WTC11 (cell line): ENCODE data around the gene TMEM94. TPM values are rescaled to one million over a fixed set of nuclear protein-coding genes. Genes with fewer than 3 reads are reported as not detected.

Experiments used
- ATAC-seq: fragments of 200-7000 bp; cut with Tn5 transposase; 2 replicates; pipeline ENCODE4 v1.10.0; 2021; ENCODE audit warnings: mild to moderate bottlenecking, moderate library complexity
- CTCF ChIA-PET: fragments of 300-600 bp; sonication (Branson Sonifier 250); formaldehyde crosslinking; loops from one replicate; lab custom pipeline; 2021; ENCODE audit warnings: antibody characterized with exemption; lab: Charles Lee
- POLR2A ChIA-PET: fragments of 350-600 bp; sonication (Branson Sonifier 250); formaldehyde crosslinking; loops from one replicate; lab custom pipeline; 2021; ENCODE audit warnings: antibody characterized with exemption; lab: Charles Lee
- DNase-seq: peaks from one replicate; pipeline ENCODE4 v3.0.0; 2021; ENCODE audit warnings: low spot score
- H3K27ac Mint-ChIP-seq: 2 replicates; pipeline ENCODE4 v1.8.0; 2021; ENCODE audit warnings: mixed read lengths
- H3K27me3 Mint-ChIP-seq: 2 replicates; pipeline ENCODE4 v1.8.0; 2021; ENCODE audit warnings: low read depth, mild to moderate bottlenecking, moderate library complexity, mixed read lengths
- H3K36me3 Mint-ChIP-seq: 2 replicates; pipeline ENCODE4 v1.8.0; 2021; ENCODE audit warnings: mixed read lengths
- H3K4me1 Mint-ChIP-seq: 2 replicates; pipeline ENCODE4 v1.8.0; 2022; ENCODE audit warnings: mixed read lengths
- H3K4me3 Mint-ChIP-seq: 2 replicates; pipeline ENCODE4 v1.8.0; 2021; ENCODE audit warnings: mild to moderate bottlenecking, moderate library complexity, mixed read lengths
- H3K9me3 Mint-ChIP-seq: 2 replicates; pipeline ENCODE4 v1.8.0; 2021; ENCODE audit warnings: mixed read lengths
- CREM ChIP-seq: sonication (generic); formaldehyde crosslinking; IDR thresholded peaks from 2 replicates; pipeline ENCODE4 v1.8.1; 2022; ENCODE audit warnings: mild to moderate bottlenecking, missing genetic modification reagents, moderate library complexity
- ESRRA ChIP-seq: sonication (generic); formaldehyde crosslinking; IDR thresholded peaks from 2 replicates; pipeline ENCODE4 v1.8.1; 2022; ENCODE audit warnings: mild to moderate bottlenecking, missing genetic modification reagents, borderline replicate concordance
- FOXP1 ChIP-seq: sonication (generic); formaldehyde crosslinking; IDR thresholded peaks from 2 replicates; pipeline ENCODE4 v1.8.0; 2022; ENCODE audit warnings: missing genetic modification reagents, mild to moderate bottlenecking, moderate library complexity, borderline replicate concordance
- GABPB1 ChIP-seq: sonication (generic); formaldehyde crosslinking; IDR thresholded peaks from 2 replicates; pipeline ENCODE4 v1.8.1; 2023; ENCODE audit warnings: mild to moderate bottlenecking, missing genetic modification reagents
- GTF2I ChIP-seq: fragments of 250-450 bp; sonication (Bioruptor Pico); conservative IDR thresholded peaks from 2 replicates; pipeline ENCODE4 v1.4.0; 2021; ENCODE audit warnings: mild to moderate bottlenecking
- JUN ChIP-seq: sonication (generic); formaldehyde crosslinking; IDR thresholded peaks from 2 replicates; pipeline ENCODE4 v1.8.0; 2023; ENCODE audit warnings: mild to moderate bottlenecking, missing genetic modification reagents
- TEAD1 ChIP-seq: sonication (generic); formaldehyde crosslinking; IDR thresholded peaks from 2 replicates; pipeline ENCODE4 v1.8.0; 2022; ENCODE audit warnings: mild to moderate bottlenecking, missing genetic modification reagents
- ZNF263 ChIP-seq: sonication (generic); formaldehyde crosslinking; IDR thresholded peaks from 2 replicates; pipeline ENCODE4 v1.8.1; 2022; ENCODE audit warnings: low read depth, mild to moderate bottlenecking, moderate library complexity, missing genetic modification reagents
- ZNF396 ChIP-seq: fragments of 250-450 bp; sonication (Bioruptor Pico); IDR thresholded peaks from 2 replicates; pipeline ENCODE4 v1.8.0; 2021; ENCODE audit warnings: mild to moderate bottlenecking, moderate library complexity, borderline replicate concordance
- ZNF416 ChIP-seq: fragments of 250-450 bp; sonication (Bioruptor Pico); IDR thresholded peaks from 2 replicates; pipeline ENCODE4 v1.9.0; 2021; ENCODE audit warnings: mild to moderate bottlenecking, inconsistent platforms
- ZNF423 ChIP-seq: fragments of 250-450 bp; sonication (Bioruptor Pico); IDR thresholded peaks from 2 replicates; pipeline ENCODE4 v2.1.2; 2022; ENCODE audit warnings: mild to moderate bottlenecking, moderate library complexity
- total RNA-seq: library from RNA; stranded (reverse); gene quantifications from 3 replicates; pipeline ENCODE4 v1.2.3, GENCODE V29; 2021
- TF ChIP-seq, protein P1 (sequence below): sonication (generic); formaldehyde crosslinking; IDR thresholded peaks from 2 replicates; pipeline ENCODE4 v1.8.0; 2022; ENCODE audit warnings: missing genetic modification reagents
- TF ChIP-seq, protein P2 (sequence below): sonication (generic); formaldehyde crosslinking; IDR thresholded peaks from 2 replicates; pipeline ENCODE4 v1.8.1; 2023; ENCODE audit warnings: mild to moderate bottlenecking, missing genetic modification reagents
- TF ChIP-seq, protein P3 (sequence below): fragments of 250-450 bp; sonication (Bioruptor Pico); IDR thresholded peaks from 2 replicates; pipeline ENCODE4 v1.9.0; 2021; ENCODE audit warnings: mild to moderate bottlenecking
- TF ChIP-seq, protein P4 (sequence below): sonication (generic); formaldehyde crosslinking; IDR thresholded peaks from 2 replicates; pipeline ENCODE4 v1.8.0; 2022; ENCODE audit warnings: mild to moderate bottlenecking, missing genetic modification reagents
- TF ChIP-seq, protein P5 (sequence below): sonication (generic); formaldehyde crosslinking; IDR thresholded peaks from 2 replicates; pipeline ENCODE4 v1.8.0; 2022; ENCODE audit warnings: mild to moderate bottlenecking, missing genetic modification reagents
- TF ChIP-seq, protein P6 (sequence below): sonication (generic); formaldehyde crosslinking; IDR thresholded peaks from 2 replicates; pipeline ENCODE4 v1.8.1; 2023; ENCODE audit warnings: mild to moderate bottlenecking, missing genetic modification reagents, moderate library complexity
- TF ChIP-seq, protein P7 (sequence below): fragments of 250-450 bp; sonication (Bioruptor Pico); IDR thresholded peaks from 2 replicates; pipeline ENCODE4 v2.1.2; 2022; ENCODE audit warnings: mild to moderate bottlenecking, moderate library complexity
- TF ChIP-seq, protein P8 (sequence below): sonication (generic); formaldehyde crosslinking; IDR thresholded peaks from 2 replicates; pipeline ENCODE4 v1.8.0; 2023; ENCODE audit warnings: mild to moderate bottlenecking, missing genetic modification reagents
- TF ChIP-seq, protein P9 (sequence below): sonication (generic); formaldehyde crosslinking; IDR thresholded peaks from 2 replicates; pipeline ENCODE4 v1.8.0; 2022; ENCODE audit warnings: mild to moderate bottlenecking, missing genetic modification reagents

Gene TMEM94
- total RNA-seq, 1 experiment from 2014 or later = 76.9 TPM

DNA sequence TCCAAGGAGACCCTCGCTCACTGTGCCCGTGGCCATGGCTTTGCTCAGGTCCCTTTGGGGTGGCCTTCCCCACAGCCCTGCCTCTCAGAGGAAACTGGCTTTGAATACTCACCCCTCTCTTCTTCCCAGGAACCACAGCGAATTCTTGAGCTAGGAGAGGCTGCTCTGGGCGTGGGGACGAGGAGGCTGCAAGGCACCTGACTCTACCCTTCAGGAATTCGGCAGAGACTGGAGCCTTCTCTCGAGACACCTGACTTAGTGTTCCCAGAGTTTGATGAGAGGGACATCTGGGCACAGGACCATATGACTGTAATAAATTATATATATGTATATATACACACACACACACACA lies 75.3 kb downstream of the TMEM94 start:
- DNase-seq (no peak), ATAC-seq (no peak)
- CTCF ChIA-PET = interaction anchor here (0.5 to 1.1 kb wide), 5 partner anchors 57 to 319 kb away, joined by 3 to 6 read pairs (median 3); partner anchors contain the start of gene SMIM5
- TF ChIP-seq GABPB1 (no peak), GTF2I (CRISPR knock-in tag) (no peak)
- TF ChIP-seq, protein P1, sequence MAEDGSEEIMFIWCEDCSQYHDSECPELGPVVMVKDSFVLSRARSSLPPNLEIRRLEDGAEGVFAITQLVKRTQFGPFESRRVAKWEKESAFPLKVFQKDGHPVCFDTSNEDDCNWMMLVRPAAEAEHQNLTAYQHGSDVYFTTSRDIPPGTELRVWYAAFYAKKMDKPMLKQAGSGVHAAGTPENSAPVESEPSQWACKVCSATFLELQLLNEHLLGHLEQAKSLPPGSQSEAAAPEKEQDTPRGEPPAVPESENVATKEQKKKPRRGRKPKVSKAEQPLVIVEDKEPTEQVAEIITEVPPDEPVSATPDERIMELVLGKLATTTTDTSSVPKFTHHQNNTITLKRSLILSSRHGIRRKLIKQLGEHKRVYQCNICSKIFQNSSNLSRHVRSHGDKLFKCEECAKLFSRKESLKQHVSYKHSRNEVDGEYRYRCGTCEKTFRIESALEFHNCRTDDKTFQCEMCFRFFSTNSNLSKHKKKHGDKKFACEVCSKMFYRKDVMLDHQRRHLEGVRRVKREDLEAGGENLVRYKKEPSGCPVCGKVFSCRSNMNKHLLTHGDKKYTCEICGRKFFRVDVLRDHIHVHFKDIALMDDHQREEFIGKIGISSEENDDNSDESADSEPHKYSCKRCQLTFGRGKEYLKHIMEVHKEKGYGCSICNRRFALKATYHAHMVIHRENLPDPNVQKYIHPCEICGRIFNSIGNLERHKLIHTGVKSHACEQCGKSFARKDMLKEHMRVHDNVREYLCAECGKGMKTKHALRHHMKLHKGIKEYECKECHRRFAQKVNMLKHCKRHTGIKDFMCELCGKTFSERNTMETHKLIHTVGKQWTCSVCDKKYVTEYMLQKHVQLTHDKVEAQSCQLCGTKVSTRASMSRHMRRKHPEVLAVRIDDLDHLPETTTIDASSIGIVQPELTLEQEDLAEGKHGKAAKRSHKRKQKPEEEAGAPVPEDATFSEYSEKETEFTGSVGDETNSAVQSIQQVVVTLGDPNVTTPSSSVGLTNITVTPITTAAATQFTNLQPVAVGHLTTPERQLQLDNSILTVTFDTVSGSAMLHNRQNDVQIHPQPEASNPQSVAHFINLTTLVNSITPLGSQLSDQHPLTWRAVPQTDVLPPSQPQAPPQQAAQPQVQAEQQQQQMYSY (CRISPR knock-in tag) = no peak
- no peak overlapping the region for H3K4me3 Mint-ChIP-seq
- H3K36me3 Mint-ChIP-seq = peaks cover 8% of the 10 kb centered on the region
- peaks cover 13% of the 10 kb centered on the region for H3K4me1 Mint-ChIP-seq
- H3K27ac Mint-ChIP-seq = no peak overlapping the region
- H3K9me3 Mint-ChIP-seq = no peaks in the 10 kb centered on the region
- POLR2A ChIA-PET = no interaction called here
- no peaks in the 10 kb centered on the region for H3K27me3 Mint-ChIP-seq

DNA sequence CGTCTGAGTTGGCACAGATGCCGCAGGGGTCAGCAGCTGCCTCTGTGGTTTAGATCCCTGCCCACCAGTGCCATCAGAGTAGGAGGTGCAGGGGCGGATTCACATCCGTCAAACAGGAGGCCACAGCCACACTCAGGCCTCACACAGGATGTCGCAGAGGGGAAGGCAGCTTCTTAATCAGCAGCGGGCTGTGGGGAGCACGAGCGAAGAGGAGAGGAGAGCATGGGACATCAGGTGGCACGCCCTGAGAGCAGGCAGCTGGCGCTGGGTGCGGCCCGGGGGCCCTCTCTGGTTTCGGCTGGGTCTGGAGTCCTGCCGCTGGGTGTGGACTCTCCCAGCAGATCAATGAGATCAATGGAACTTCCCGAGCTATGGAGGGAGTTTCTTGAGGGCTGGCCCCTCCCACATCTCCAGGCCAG lies 78.7 kb downstream of the TMEM94 start:
- peak overlapping the region; percentile 33; the same call in 1 of the 2 replicates for H3K27ac Mint-ChIP-seq
- CTCF ChIA-PET = interaction anchor here (0.7 to 1.6 kb wide), 7 partner anchors 8 to 99 kb away, joined by 3 to 6 read pairs (median 3); partner anchors contain the start of gene TSEN54
- peak; percentile 36 for ATAC-seq
- H3K4me3 Mint-ChIP-seq = no peak overlapping the region
- peaks cover 8% of the 10 kb centered on the region for H3K36me3 Mint-ChIP-seq
- H3K9me3 Mint-ChIP-seq = no peaks in the 10 kb centered on the region
- DNase-seq = no peak
- no peaks in the 10 kb centered on the region for H3K27me3 Mint-ChIP-seq
- POLR2A ChIA-PET = no interaction called here
- peaks cover 7% of the 10 kb centered on the region; the same call in 1 of the 2 replicates for H3K4me1 Mint-ChIP-seq
- TF ChIP-seq, protein P2, sequence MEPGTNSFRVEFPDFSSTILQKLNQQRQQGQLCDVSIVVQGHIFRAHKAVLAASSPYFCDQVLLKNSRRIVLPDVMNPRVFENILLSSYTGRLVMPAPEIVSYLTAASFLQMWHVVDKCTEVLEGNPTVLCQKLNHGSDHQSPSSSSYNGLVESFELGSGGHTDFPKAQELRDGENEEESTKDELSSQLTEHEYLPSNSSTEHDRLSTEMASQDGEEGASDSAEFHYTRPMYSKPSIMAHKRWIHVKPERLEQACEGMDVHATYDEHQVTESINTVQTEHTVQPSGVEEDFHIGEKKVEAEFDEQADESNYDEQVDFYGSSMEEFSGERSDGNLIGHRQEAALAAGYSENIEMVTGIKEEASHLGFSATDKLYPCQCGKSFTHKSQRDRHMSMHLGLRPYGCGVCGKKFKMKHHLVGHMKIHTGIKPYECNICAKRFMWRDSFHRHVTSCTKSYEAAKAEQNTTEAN (CRISPR knock-in tag) = no peak
- TF ChIP-seq, protein P3, sequence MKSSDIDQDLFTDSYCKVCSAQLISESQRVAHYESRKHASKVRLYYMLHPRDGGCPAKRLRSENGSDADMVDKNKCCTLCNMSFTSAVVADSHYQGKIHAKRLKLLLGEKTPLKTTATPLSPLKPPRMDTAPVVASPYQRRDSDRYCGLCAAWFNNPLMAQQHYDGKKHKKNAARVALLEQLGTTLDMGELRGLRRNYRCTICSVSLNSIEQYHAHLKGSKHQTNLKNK = no peak
- TF ChIP-seq, protein P4, sequence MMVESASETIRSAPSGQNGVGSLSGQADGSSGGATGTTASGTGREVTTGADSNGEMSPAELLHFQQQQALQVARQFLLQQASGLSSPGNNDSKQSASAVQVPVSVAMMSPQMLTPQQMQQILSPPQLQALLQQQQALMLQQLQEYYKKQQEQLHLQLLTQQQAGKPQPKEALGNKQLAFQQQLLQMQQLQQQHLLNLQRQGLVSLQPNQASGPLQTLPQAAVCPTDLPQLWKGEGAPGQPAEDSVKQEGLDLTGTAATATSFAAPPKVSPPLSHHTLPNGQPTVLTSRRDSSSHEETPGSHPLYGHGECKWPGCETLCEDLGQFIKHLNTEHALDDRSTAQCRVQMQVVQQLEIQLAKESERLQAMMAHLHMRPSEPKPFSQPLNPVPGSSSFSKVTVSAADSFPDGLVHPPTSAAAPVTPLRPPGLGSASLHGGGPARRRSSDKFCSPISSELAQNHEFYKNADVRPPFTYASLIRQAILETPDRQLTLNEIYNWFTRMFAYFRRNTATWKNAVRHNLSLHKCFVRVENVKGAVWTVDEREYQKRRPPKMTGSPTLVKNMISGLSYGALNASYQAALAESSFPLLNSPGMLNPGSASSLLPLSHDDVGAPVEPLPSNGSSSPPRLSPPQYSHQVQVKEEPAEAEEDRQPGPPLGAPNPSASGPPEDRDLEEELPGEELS (CRISPR knock-in tag) = no peak
- TF ChIP-seq CREM (CRISPR knock-in tag) = no peak
- TF ChIP-seq, protein P5, sequence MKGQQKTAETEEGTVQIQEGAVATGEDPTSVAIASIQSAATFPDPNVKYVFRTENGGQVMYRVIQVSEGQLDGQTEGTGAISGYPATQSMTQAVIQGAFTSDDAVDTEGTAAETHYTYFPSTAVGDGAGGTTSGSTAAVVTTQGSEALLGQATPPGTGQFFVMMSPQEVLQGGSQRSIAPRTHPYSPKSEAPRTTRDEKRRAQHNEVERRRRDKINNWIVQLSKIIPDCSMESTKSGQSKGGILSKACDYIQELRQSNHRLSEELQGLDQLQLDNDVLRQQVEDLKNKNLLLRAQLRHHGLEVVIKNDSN (CRISPR knock-in tag) = no peak
- TF ChIP-seq ESRRA (CRISPR knock-in tag) = no peak
- TF ChIP-seq, protein P6, sequence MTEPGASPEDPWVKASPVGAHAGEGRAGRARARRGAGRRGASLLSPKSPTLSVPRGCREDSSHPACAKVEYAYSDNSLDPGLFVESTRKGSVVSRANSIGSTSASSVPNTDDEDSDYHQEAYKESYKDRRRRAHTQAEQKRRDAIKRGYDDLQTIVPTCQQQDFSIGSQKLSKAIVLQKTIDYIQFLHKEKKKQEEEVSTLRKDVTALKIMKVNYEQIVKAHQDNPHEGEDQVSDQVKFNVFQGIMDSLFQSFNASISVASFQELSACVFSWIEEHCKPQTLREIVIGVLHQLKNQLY (CRISPR knock-in tag) = no peak
- TF ChIP-seq ZNF423 (CRISPR knock-in tag) = no peak
- TF ChIP-seq ZNF263 (CRISPR knock-in tag) = no peak
- TF ChIP-seq, protein P7, sequence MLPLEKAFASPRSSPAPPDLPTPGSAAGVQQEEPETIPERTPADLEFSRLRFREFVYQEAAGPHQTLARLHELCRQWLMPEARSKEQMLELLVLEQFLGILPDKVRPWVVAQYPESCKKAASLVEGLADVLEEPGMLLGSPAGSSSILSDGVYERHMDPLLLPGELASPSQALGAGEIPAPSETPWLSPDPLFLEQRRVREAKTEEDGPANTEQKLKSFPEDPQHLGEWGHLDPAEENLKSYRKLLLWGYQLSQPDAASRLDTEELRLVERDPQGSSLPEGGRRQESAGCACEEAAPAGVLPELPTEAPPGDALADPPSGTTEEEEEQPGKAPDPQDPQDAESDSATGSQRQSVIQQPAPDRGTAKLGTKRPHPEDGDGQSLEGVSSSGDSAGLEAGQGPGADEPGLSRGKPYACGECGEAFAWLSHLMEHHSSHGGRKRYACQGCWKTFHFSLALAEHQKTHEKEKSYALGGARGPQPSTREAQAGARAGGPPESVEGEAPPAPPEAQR (CRISPR knock-in tag) = no peak
- TF ChIP-seq, protein P8, sequence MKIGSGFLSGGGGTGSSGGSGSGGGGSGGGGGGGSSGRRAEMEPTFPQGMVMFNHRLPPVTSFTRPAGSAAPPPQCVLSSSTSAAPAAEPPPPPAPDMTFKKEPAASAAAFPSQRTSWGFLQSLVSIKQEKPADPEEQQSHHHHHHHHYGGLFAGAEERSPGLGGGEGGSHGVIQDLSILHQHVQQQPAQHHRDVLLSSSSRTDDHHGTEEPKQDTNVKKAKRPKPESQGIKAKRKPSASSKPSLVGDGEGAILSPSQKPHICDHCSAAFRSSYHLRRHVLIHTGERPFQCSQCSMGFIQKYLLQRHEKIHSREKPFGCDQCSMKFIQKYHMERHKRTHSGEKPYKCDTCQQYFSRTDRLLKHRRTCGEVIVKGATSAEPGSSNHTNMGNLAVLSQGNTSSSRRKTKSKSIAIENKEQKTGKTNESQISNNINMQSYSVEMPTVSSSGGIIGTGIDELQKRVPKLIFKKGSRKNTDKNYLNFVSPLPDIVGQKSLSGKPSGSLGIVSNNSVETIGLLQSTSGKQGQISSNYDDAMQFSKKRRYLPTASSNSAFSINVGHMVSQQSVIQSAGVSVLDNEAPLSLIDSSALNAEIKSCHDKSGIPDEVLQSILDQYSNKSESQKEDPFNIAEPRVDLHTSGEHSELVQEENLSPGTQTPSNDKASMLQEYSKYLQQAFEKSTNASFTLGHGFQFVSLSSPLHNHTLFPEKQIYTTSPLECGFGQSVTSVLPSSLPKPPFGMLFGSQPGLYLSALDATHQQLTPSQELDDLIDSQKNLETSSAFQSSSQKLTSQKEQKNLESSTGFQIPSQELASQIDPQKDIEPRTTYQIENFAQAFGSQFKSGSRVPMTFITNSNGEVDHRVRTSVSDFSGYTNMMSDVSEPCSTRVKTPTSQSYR (CRISPR knock-in tag) = no peak
- no peak for TF ChIP-seq ZNF396 (CRISPR knock-in tag)
- TF ChIP-seq, protein P9, sequence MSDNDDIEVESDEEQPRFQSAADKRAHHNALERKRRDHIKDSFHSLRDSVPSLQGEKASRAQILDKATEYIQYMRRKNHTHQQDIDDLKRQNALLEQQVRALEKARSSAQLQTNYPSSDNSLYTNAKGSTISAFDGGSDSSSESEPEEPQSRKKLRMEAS = no peak
- no peak for TF ChIP-seq TEAD1 (CRISPR knock-in tag)
- TF ChIP-seq ZNF416 (CRISPR knock-in tag) = no peak
- TF ChIP-seq JUN (CRISPR knock-in tag) = no peak
- no peak for TF ChIP-seq FOXP1 (CRISPR knock-in tag)
